Nucleus accumbens (tissue), 56 donors: Measurements from ENCODE around the gene ZNF384.
A peak's percentile ranks its signal among the peaks of the same experiment; 100 is the strongest.

Experiments used
- DNase-seq, 56 donors: peaks; one replicate each; lab custom pipeline; 2025; lab: John Stamatoyannopoulos, UW

The ZNF384 gene

DNA sequence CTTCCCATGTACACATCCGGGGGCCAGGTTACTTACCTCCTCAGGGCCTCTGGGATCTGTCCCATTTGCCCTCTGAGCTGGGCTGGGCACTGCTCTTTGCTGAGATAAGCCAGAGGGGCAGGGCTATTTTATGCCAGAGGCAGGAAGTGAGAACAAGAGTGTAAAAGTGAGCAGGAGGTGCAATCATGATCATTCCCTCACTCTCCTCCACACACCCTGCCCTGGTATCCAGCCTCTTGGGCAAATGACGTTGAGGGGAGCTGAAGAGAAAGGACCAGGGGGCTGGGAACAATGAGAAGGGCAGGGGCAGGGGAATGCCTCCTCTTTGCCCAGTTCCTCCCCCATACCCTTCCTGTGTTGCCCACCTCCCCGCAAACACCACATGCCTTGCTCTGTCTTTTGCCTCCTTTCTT, 57.6 kb downstream of the ZNF384 start:
- no peak for DNase-seq

DNA sequence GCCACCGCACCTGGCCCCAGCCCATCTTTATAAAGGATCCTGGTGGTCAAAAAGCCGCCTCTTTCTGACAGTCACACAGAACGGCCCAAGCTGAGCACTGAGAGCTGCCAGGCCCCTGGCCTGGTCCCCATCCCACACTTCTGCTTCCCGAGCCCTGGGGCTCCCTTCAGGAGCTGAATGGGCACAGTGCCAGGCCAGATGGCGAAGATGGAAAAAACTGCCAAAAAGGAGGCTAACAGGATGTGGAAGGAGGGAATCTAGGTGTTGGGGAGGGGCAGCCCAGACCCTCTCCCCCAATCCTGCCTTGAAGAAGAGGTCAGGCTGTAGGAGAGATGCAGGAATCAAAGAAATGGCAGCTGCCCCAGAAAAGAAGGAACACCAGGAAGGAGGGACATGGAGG, 58.4 kb downstream of the ZNF384 start:
- DNase-seq = no peak

DNA sequence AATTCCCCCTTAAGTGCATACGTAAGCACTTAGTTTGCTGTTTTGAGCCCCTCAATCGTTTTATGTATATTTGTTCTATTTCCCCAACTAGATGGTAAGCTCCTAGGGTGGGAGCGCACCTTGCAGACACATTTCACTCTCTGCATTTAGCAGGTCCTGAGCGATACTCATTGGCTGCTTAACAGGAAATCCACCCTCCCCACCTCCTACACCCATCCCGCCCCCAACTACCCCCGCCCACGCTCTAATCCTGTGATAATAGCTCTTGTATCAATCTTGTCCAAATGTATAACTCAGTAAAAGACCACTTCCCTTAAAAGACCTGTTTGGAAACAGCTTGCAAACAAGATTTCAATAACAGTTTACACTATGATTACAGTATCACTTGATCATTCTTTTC, 61.6 kb downstream of the ZNF384 start:
- DNase-seq = no peak

DNA sequence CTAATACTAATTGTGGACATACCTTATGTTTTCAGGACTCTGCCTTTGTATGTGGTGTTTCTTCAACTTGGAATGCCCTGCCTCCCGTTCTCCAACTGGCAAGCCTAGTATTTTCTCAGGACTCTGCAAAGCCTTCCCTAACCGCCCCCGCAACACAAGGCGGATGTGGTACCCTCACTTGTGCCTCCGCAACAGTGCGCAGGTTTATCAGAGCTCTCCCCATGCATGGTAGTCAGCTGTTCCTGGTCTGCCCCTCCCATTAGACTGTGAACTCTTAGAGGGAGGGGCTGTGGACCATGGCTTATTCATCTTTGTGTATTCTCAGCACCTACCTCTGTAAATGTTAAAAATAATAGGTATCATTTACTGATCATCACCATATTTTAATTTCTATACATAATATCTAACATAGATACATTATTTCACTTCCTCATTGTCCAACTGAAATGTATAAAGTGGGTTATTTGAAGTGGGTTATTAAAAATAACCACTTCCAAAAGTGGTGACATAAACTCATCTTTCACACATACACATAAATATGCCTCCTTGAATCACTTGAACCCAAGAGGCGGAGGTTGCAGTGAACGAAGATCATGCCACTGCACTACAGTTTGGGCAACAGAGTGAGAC, 62.4 kb downstream of the ZNF384 start:
- peak in 1 of 56 donors; percentile 19 for DNase-seq

DNA sequence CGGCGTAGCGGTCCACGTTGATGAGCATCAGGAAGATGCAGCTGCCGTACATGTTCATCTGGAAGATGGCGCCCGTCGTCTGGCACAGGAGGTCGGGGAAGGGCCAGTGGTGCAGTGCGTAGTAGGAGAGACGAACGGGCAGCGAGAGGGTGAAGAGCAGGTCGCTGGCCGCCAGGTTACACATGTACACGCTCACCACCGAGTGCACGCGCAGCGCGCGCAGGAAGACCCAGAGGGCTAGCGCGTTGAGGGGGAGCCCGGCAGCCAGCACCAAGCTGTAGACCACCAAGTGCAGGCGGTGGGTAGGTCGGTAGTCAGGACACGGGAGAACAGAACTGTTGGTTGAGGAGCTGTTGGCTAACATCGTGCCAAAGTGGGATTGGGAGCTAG, 68.3 kb downstream of the ZNF384 start:
- no peak for DNase-seq

DNA sequence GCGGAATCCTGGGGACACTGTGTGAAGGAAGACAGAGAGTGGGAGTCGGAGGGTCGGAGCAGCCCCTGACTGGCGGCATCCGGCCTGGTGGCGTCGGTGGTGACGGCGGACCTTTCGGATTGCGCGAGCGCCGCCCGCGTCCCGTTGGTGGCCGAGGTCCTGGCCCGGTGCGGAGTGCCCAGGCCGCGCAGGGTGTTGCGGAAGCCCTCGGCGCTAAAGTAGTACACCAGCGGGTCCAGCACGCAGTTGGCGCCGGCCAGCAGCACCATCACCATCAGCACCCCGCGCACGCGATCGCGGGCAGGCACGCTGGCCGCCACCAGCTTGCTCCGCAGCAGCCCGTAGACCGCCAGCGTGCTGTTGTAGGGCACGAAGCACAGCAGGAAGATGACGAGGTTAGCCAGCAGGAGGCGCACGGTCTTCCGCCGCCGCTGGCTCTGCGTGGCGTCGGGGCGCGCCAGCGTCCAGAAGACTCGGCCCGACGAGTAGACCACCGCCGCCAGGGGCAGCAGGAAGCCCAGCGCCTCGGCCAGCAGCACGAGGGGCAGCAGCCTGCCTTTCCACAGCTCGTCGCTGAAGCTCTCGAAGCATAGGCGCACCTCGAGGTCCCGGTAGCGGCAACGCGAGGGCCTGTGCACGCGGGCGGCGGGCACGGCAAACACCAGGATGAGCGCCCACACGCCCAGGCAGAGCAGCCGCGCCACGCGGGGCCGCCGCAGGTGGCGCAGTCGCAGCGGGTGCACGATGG, 68.9 kb downstream of the ZNF384 start:
- DNase-seq = peak in 5 of 56 donors; percentile 8 to 26 (median 20)

DNA sequence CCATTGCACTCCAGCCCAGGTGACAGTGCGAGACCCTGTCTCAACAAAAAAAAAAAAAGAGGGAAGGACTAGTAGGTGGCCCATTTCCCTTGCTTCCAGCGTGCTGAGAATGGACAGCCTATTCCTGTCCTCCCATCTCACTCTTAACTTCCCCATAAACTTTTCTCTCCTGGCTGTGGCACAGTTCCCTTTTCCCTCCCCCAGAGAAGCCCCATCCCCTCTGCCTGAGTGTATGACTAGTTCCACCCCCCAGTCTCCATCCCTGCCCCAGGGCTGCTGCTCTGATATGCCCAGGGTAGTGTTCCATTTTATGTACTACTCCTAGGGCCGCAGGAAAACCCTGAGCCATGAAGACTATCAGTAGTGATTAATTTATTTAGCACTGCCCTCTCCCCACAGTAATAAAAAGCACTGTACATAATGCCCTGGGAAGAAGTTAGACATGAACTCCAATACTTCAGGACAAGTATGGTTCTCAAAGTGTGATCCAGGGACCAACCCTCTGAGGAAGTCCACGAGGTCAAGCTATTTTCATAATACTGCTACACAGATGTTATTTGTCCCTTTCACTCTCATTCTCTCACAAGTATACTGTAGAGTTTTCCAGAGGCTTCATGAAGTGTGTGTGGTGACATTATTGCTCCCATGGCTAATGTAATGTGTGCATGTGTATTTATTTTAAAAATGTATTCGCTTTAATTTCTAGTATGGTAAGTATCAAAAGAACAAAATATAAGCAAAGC, 70.5 kb downstream of the ZNF384 start:
- DNase-seq = no peak
